VCaP (cell line): ENCODE measurements around the gene LTBP2.
"Not testable (repeated sequence)": the region's sequence is repeated elsewhere in the genome, so short reads cannot be mapped to it uniquely, and the experiment has no call there.

Experiments used
- H3K27ac ChIP-seq: fragments of 450-650 bp; 2 replicates; pipeline ENCODE4 v1.5.1; 2017
- CTCF ChIP-seq: fragments of 450-650 bp; conservative IDR thresholded peaks from 2 replicates; pipeline ENCODE4 v1.5.1; 2017; ENCODE audit warnings: mild to moderate bottlenecking, moderate library complexity

The LTBP2 gene

DNA sequence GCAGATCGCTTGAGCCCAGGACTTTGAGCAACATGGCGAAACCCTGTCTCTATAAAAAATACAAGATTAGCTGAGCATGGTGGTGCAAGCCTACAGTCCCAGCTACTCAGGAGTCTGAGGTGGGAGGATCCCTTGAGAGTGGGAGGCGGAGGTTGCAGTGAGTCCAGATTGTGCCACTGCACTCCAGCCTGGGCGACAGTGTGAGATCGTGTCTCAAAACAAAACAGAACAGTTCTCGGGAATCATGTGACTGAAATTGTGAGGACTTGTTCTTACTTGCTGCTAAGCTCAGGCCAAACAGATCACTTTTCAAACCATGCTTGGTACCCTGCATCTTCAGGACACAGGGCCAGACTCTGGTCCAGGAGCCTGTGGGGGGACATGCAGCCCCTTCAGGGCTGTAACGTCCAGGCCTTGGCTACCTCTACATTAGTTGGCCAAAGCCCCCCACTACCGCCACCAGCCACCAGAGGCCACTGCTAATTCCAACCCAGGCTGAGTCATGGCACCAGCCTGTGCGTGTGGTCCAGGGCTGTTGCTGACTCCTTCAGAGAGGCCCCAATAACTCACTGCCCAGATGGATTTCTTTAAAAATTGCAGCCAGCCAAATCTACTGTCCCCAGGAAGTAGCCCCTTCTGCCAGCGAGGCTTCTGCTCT, 152.6 kb downstream of the LTBP2 start:
- H3K27ac ChIP-seq: no peak overlapping the region
- peak; percentile 58 for TF ChIP-seq CTCF

- no peak overlapping the region for H3K27ac ChIP-seq
- TF ChIP-seq CTCF: no peak
Measured at GRCh38 chr14:74457565-74457895, 154.5 kb downstream of the LTBP2 start.

- no peak overlapping the region for H3K27ac ChIP-seq
- TF ChIP-seq CTCF: no peak
Measured at GRCh38 chr14:74456684-74457564, 155.1 kb downstream of the LTBP2 start.

DNA sequence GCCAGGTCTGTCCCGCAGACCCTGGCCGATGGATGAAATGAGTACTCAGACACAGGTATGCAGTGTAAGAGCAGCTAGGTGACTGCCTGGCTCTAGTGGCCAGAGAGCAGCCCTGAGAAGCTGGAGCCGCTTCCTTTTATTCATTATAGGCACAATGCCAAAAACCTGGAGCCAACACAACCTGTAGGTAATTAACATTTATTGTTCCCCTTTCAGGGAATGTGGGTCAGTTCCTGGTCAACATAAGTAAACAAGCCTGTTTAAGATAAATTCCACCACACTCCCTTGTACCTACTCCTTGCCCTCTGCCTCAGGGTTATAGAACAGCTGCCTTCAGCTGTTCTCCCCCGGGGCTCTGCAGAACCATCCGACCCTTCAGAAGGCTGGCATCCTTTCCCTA, 157.6 kb downstream of the LTBP2 start:
- not testable (repeated sequence) for H3K27ac ChIP-seq
